ENCODE measurements around the gene YWHAH.

GRCh38 chr22:31987218-31987617 lies 42.9 kb downstream of the YWHAH start:
- no peak for TF ChIP-seq MNT (conservative IDR thresholded peaks at IDR 0.05)
- no peak for TF ChIP-seq ZNF707 (CRISPR knock-in tag; conservative IDR thresholded peaks at IDR 0.05)
- TF ChIP-seq MAFF (IDR thresholded peaks at IDR 0.05; ENCODE audit: low read length) = no peak
- TF ChIP-seq FOXM1 (IDR thresholded peaks at IDR 0.05; ENCODE audit: low read depth) = no peak
- no peak for TF ChIP-seq FOXM1 (CRISPR knock-in tag; IDR thresholded peaks at IDR 0.05; ENCODE audit: low read depth)
